Stimulated activated CD8-positive, alpha-beta memory T cell treated with anti-CD3 and anti-CD28 coated beads, Interleukin-2, amount 100 ng/mL, for 48 hours (primary cell): ENCODE data around the gene HDAC4.
"Not testable (repeated sequence)": the region's sequence is repeated elsewhere in the genome, so short reads cannot be mapped to it uniquely, and the experiment has no call there.

ENCODE experiments used
- DNase-seq, 2 donors: peaks; one replicate each; pipeline ENCODE4 v3.0.0-alpha.2; 2020; ENCODE audit warnings: low read depth in 2 of 2

HDAC4 gene

GRCh38 chr2:239188536-239188935 is 212.3 kb downstream of the HDAC4 start:
- no peak for DNase-seq

- no peak for DNase-seq
Measured at GRCh38 chr2:239187464-239188253, 213.2 kb downstream of the HDAC4 start.

- DNase-seq, result no peak
Measured at GRCh38 chr2:239186516-239187357, 214.1 kb downstream of the HDAC4 start.

- no peak for DNase-seq
Measured at GRCh38 chr2:239184968-239185903, 215.6 kb downstream of the HDAC4 start.

GRCh38 chr2:239184179-239184578 is 216.6 kb downstream of the HDAC4 start:
- DNase-seq, result no peak

GRCh38 chr2:239182981-239183791 is 217.6 kb downstream of the HDAC4 start:
- DNase-seq, result no peak

- DNase-seq, result no peak
Measured at GRCh38 chr2:239181903-239182581, 218.8 kb downstream of the HDAC4 start.

GRCh38 chr2:239181074-239181902 is 219.5 kb downstream of the HDAC4 start:
- DNase-seq, result no peak

- DNase-seq, result no peak
Measured at GRCh38 chr2:239180526-239181073, 220.2 kb downstream of the HDAC4 start.

- DNase-seq, result no peak
Measured at GRCh38 chr2:239179851-239180371, 220.9 kb downstream of the HDAC4 start.

GRCh38 chr2:239178954-239179353 is 221.9 kb downstream of the HDAC4 start:
- DNase-seq, result no peak

- no peak for DNase-seq
Measured at GRCh38 chr2:239178484-239178883, 222.3 kb downstream of the HDAC4 start.

- no peak for DNase-seq
Measured at GRCh38 chr2:239177908-239178307, 222.9 kb downstream of the HDAC4 start.

GRCh38 chr2:239177325-239177724 is 223.5 kb downstream of the HDAC4 start:
- no peak for DNase-seq

- not testable (repeated sequence) for DNase-seq
Measured at GRCh38 chr2:239176138-239176803, 224.5 kb downstream of the HDAC4 start.

- no peak for DNase-seq
Measured at GRCh38 chr2:239175181-239175580, 225.6 kb downstream of the HDAC4 start.

GRCh38 chr2:239173301-239173700 is 227.5 kb downstream of the HDAC4 start:
- no peak for DNase-seq

- no peak for DNase-seq
Measured at GRCh38 chr2:239171643-239172042, 229.2 kb downstream of the HDAC4 start.
